ENCODE results near the gene SPTBN5.

GRCh38 chr15:41939986-41940385, 46.1 kb upstream of the SPTBN5 start:
- TF ChIP-seq MXD4 (CRISPR knock-in tag; IDR thresholded peaks at IDR 0.05; ENCODE audit: borderline replicate concordance) (no peak), ELF4 (CRISPR knock-in tag; IDR thresholded peaks at IDR 0.05; ENCODE audit: low read depth) (no peak), TP53 (CRISPR knock-in tag; IDR thresholded peaks at IDR 0.05) (no peak), ZBTB43 (CRISPR knock-in tag; IDR thresholded peaks at IDR 0.05) (no peak), CTCF (IDR thresholded peaks at IDR 0.05) (no peak), ZNF263 (CRISPR knock-in tag; IDR thresholded peaks at IDR 0.05; ENCODE audit: low read depth) (no peak), ZNF121 (CRISPR knock-in tag; IDR thresholded peaks at IDR 0.05) (no peak)
